Gastrocnemius medialis (tissue), 4 donors: ENCODE data around the gene MUC2.

Source experiments
- POLR2A ChIP-seq, 2 donors: fragments of 450-650 bp; IDR thresholded peaks; one replicate each; pipeline ENCODE4 v1.6.1; 2017; ENCODE audit warnings: antibody characterized with exemption in 2 of 2, mild to moderate bottlenecking in 2 of 2, moderate library complexity in 2 of 2
- TF ChIP-seq, protein P1 (sequence below), 5 experiments: fragments of 450-650 bp in 3 of 5; fragments of 200-600 bp in 2 of 5; sonication (generic) in 2 of 5; IDR thresholded peaks in 4 of 5; conservative IDR thresholded peaks in 1 of 5; 1 replicate in 4 of 5; 2 replicates in 1 of 5; pipeline ENCODE4 v1.5.1; 2016 to 2019; ENCODE audit warnings: antibody characterized with exemption in 5 of 5, mild to moderate bottlenecking in 3 of 5, moderate library complexity in 3 of 5

DNA sequence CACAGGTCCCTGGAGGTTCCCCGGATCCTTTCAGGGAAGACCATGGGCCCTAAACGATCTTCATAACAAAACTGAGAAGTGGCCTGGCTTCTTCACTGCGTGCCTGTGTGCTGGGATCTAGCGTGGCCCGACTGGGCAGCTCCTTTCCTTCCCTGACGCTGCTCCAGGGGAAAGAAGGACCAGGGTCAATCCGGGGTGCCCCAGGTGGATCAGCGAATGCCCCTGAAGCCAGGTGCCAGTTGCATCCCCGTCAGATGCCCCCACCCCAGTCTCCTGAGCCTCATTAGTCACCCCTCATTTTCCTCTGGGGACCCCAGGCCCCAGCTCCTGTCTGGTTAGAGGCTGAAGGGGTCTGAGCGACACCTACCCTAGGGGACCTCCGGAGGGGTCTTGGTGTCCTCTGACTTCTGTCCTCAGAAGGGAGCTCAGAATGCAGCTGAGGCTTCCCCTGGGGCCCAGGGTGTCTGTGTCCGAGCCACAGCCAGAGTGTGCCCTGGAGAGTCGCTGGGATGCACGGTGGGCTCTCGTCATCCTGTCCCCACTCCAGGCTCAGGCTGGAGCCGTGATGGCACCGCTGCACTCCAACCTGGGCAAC is 19.5 kb upstream of the MUC2 start:
- TF ChIP-seq, protein P1, sequence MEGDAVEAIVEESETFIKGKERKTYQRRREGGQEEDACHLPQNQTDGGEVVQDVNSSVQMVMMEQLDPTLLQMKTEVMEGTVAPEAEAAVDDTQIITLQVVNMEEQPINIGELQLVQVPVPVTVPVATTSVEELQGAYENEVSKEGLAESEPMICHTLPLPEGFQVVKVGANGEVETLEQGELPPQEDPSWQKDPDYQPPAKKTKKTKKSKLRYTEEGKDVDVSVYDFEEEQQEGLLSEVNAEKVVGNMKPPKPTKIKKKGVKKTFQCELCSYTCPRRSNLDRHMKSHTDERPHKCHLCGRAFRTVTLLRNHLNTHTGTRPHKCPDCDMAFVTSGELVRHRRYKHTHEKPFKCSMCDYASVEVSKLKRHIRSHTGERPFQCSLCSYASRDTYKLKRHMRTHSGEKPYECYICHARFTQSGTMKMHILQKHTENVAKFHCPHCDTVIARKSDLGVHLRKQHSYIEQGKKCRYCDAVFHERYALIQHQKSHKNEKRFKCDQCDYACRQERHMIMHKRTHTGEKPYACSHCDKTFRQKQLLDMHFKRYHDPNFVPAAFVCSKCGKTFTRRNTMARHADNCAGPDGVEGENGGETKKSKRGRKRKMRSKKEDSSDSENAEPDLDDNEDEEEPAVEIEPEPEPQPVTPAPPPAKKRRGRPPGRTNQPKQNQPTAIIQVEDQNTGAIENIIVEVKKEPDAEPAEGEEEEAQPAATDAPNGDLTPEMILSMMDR (IDR thresholded peaks at IDR 0.05 in 4 of 5, conservative IDR thresholded peaks at IDR 0.05 in 1 of 5): no peak
- no peak for TF ChIP-seq POLR2A (IDR thresholded peaks at IDR 0.05)
